Mesenchymal stem cell (in vitro differentiated cells and primary cell): ENCODE measurements around the gene GEMIN5.

Experiments
- DNase-seq: peaks from one replicate; pipeline ENCODE4 v3.0.0-alpha.2; 2013
- H2AFZ ChIP-seq: one replicate; pipeline ENCODE4 v1.6.1; 2013; ENCODE audit warnings: low read depth, mild to moderate bottlenecking, control low read depth, inconsistent platforms, low read length, moderate library complexity
- H2AK5ac ChIP-seq: 2 replicates; pipeline ENCODE4 v1.6.1; 2013; ENCODE audit warnings: low read length, moderate library complexity, mild to moderate bottlenecking, inconsistent platforms; ENCODE audit not compliant: severe bottlenecking
- H2BK120ac ChIP-seq: one replicate; pipeline ENCODE4 v1.6.1; 2013; ENCODE audit warnings: low read depth, mild to moderate bottlenecking, inconsistent platforms, low read length, moderate library complexity
- H2BK12ac ChIP-seq, 2 experiments: one replicate each; pipeline ENCODE4 v1.6.1; 2013; ENCODE audit warnings: inconsistent platforms in 2 of 2, low read length in 2 of 2, mild to moderate bottlenecking in 2 of 2, moderate library complexity in 2 of 2, control low read depth in 1 of 2
- H2BK15ac ChIP-seq: one replicate; pipeline ENCODE4 v1.6.1; 2013; ENCODE audit warnings: mild to moderate bottlenecking, low read depth, inconsistent platforms; ENCODE audit not compliant: poor library complexity, severe bottlenecking
- H2BK5ac ChIP-seq: 2 replicates; pipeline ENCODE4 v1.6.1; 2013; ENCODE audit warnings: low read depth, mild to moderate bottlenecking, low read length, control low read depth, inconsistent platforms; ENCODE audit not compliant: poor library complexity, severe bottlenecking
- H3K14ac ChIP-seq, 2 experiments: one replicate each; pipeline ENCODE4 v1.6.1; 2013; ENCODE audit warnings: inconsistent platforms in 2 of 2, low read length in 2 of 2, control low read depth in 1 of 2, mild to moderate bottlenecking in 1 of 2, moderate library complexity in 1 of 2
- H3K18ac ChIP-seq, 2 experiments: one replicate each; pipeline ENCODE4 v1.6.1; 2013; ENCODE audit warnings: inconsistent platforms in 2 of 2, low read length in 2 of 2, control low read depth in 1 of 2, low read depth in 1 of 2, mild to moderate bottlenecking in 1 of 2
- H3K23ac ChIP-seq, 2 experiments: one replicate each; pipeline ENCODE4 v1.6.1; 2013; ENCODE audit warnings: inconsistent platforms in 2 of 2, low read length in 2 of 2, mild to moderate bottlenecking in 2 of 2, moderate library complexity in 2 of 2, control low read depth in 1 of 2
- H3K27ac ChIP-seq: 2 replicates; pipeline ENCODE4 v1.5.1; 2013; ENCODE audit warnings: mild to moderate bottlenecking, moderate library complexity, low read length, control low read depth, inconsistent platforms; ENCODE audit not compliant: poor library complexity, severe bottlenecking
- H3K27me3 ChIP-seq, 2 experiments: 2 replicates each; pipeline versions ENCODE4 v1.6.1 to v1.7.0; 2013; ENCODE audit warnings: low read length in 2 of 2, mild to moderate bottlenecking in 2 of 2, moderate library complexity in 2 of 2, control low read depth in 1 of 2, inconsistent platforms in 1 of 2; ENCODE audit not compliant: control insufficient read depth in 1 of 2, insufficient read depth in 1 of 2
- H3K36me3 ChIP-seq, 2 experiments: 2 replicates each; pipeline versions ENCODE4 v1.6.1 to v1.7.0; 2013; ENCODE audit warnings: low read length in 2 of 2, control low read depth in 1 of 2, inconsistent platforms in 1 of 2, low read depth in 1 of 2, mild to moderate bottlenecking in 1 of 2; ENCODE audit not compliant: insufficient read depth in 2 of 2, control insufficient read depth in 1 of 2
- H3K4ac ChIP-seq, 2 experiments: one replicate each; pipeline ENCODE4 v1.6.1; 2013; ENCODE audit warnings: inconsistent platforms in 2 of 2, low read length in 2 of 2, mild to moderate bottlenecking in 2 of 2, moderate library complexity in 2 of 2, control low read depth in 1 of 2, low read depth in 1 of 2
- H3K4me1 ChIP-seq: 2 replicates; pipeline ENCODE4 v1.6.1; 2013; ENCODE audit warnings: low read depth, low read length, control low read depth; ENCODE audit not compliant: control insufficient read depth, insufficient read depth
- H3K4me2 ChIP-seq: 2 replicates; pipeline ENCODE4 v1.6.1; 2013; ENCODE audit warnings: low read length, mild to moderate bottlenecking, inconsistent platforms; ENCODE audit not compliant: poor library complexity, severe bottlenecking
- H3K4me3 ChIP-seq, 2 experiments: 2 replicates each; pipeline versions ENCODE4 v1.5.1 to v1.7.0; 2013; ENCODE audit warnings: low read length in 2 of 2, mild to moderate bottlenecking in 2 of 2, control low read depth in 1 of 2, low read depth in 1 of 2; ENCODE audit not compliant: insufficient read depth in 1 of 2
- H3K79me1 ChIP-seq: replicated peaks from 2 replicates; pipeline ENCODE4 v1.6.1; 2013; ENCODE audit warnings: mild to moderate bottlenecking, control low read depth, low read length, inconsistent platforms; ENCODE audit not compliant: poor library complexity, severe bottlenecking
- H3K9ac ChIP-seq: 2 replicates; pipeline ENCODE4 v1.7.0; 2013; ENCODE audit warnings: mild to moderate bottlenecking, low read length, moderate library complexity
- H3K9me3 ChIP-seq: 2 replicates; pipeline ENCODE4 v1.7.0; 2013; ENCODE audit warnings: mild to moderate bottlenecking, low read length; ENCODE audit not compliant: control insufficient read depth
- H4K8ac ChIP-seq: one replicate; pipeline ENCODE4 v1.6.1; 2013; ENCODE audit warnings: inconsistent platforms, mild to moderate bottlenecking, low read length, moderate library complexity
- H4K91ac ChIP-seq: one replicate; pipeline ENCODE4 v1.6.1; 2013; ENCODE audit warnings: mild to moderate bottlenecking, low read length, inconsistent platforms
- WGBS: methylation state at CpG from one replicate; pipeline ENCODE4 v1.1.7; 2013; ENCODE audit warnings: mixed read lengths; 5-methylcytosine and 5-hydroxymethylcytosine counted together

Gene GEMIN5

DNA sequence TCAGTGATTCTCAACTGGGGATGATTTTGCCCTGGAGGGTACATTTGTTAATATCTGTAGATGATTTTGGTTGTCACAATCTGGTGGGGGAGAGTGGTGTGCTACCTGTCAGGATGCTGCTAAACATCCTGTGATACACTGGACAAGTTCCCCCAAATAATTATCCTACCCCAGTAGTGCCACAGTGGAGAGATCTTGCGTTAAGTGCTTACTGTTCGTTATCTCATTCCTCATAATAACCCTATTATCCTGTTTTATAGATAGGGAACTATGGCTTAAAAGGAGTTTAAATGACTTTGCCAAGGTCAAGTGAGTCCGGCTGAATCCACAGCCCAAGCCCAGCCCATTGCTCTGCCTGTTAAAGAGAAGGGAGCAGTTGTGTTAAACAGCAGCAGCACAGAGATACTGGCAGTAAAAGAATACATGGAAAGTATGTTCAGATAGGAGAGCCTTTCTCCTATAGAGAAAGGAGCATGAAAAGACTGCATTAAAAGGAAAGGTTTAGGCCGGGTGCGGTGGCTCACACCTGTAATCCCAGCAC lies 64.2 kb downstream of the GEMIN5 start:
- Histone ChIP-seq H3K23ac (no peak overlapping the region), H3K18ac (no peak overlapping the region), H3K4me3 (no peak overlapping the region), H3K4ac (no peak overlapping the region), H3K9ac (no peak overlapping the region), H3K4me1 (no peaks in the 10 kb centered on the region), H3K4me2 (no peak overlapping the region), H2AK5ac (no peak overlapping the region), H2BK120ac (no peak overlapping the region), H2BK12ac (no peak overlapping the region), H3K27ac (no peak overlapping the region), H2BK5ac (no peak overlapping the region), H3K27me3 (no peaks in the 10 kb centered on the region), H3K36me3 (peaks cover 38 to 80% of the 10 kb centered on the region in 2 experiments), H3K79me1 (peaks cover 19% of the 10 kb centered on the region), H2BK15ac (no peak overlapping the region), H3K14ac (no peak overlapping the region), H3K9me3 (peaks cover 6% of the 10 kb centered on the region), H4K91ac (no peak overlapping the region), H4K8ac (no peak overlapping the region), H2AFZ (no peak overlapping the region)
- DNase-seq: no peak
- over 99% methylated on average over 3 of the region's 5 CpGs for WGBS

DNA sequence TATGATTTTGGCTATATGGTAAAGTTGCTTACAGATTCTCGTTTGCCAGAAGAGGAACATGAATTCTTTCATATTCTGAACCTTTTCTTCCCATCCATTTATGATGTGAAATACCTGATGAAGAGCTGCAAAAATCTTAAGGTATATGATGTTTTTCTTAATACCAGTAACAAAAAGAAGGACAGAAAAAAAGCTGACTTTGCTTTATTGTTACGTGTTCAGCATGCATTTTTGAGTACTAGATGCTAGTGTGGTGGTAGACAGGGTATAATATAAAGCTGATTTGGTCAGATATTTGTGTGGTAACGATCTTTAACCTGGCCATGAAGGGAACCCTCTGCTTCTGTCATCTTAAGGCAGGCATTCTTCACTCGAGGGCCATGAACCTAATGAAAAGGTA lies 66.3 kb downstream of the GEMIN5 start:
- Histone ChIP-seq H3K4me1 (no peaks in the 10 kb centered on the region), H2AK5ac (no peak overlapping the region), H3K79me1 (peaks cover 20% of the 10 kb centered on the region), H3K14ac (no peak overlapping the region), H3K4me3 (no peak overlapping the region), H2BK5ac (no peak overlapping the region), H4K8ac (no peak overlapping the region), H3K9me3 (no peaks in the 10 kb centered on the region), H2BK15ac (no peak overlapping the region), H3K27me3 (no peaks in the 10 kb centered on the region), H3K4ac (no peak overlapping the region), H3K36me3 (peaks cover 35 to 81% of the 10 kb centered on the region in 2 experiments), H3K9ac (no peak overlapping the region), H4K91ac (no peak overlapping the region), H2BK120ac (no peak overlapping the region), H3K18ac (no peak overlapping the region), H2AFZ (no peak overlapping the region), H3K27ac (no peak overlapping the region), H3K23ac (no peak overlapping the region), H3K4me2 (no peak overlapping the region), H2BK12ac (no peak overlapping the region)
- no peak for DNase-seq
- WGBS: 97% methylated on average over 3 of the region's 4 CpGs

DNA sequence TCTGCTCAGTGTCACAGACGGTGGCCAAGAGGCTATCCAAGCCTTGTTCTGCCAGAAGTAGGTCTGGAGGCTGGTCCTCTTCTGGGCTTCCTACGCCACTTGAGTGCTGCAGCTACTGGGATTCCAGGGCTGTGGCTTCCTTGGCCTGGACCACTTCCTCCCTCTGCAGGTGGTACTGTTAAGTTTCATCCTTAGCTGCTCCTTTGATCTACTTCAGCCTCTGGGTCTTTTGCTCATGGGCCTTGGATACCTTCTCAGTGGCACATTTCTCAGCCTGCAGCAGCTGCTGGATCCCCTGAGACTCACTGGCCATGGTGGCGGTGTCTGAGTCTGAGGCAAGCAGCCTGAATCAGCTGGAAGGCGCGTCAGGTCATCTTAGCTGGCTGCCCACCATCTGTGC lies 69.3 kb downstream of the GEMIN5 start:
- no peak overlapping the region for H3K23ac ChIP-seq
- H3K9me3 ChIP-seq: no peaks in the 10 kb centered on the region
- no peak overlapping the region for H2AFZ ChIP-seq
- no peak overlapping the region for H2AK5ac ChIP-seq
- no peak for DNase-seq
- peaks cover 26% of the 10 kb centered on the region for H3K79me1 ChIP-seq
- no peaks in the 10 kb centered on the region for H3K27me3 ChIP-seq
- H3K4me2 ChIP-seq: no peak overlapping the region
- 96% methylated on average over 5 of the region's 5 CpGs for WGBS
- no peak overlapping the region for H3K27ac ChIP-seq
- no peaks in the 10 kb centered on the region for H3K4me1 ChIP-seq
- no peak overlapping the region for H2BK120ac ChIP-seq
- peaks cover 32 to 81% of the 10 kb centered on the region in 2 experiments for H3K36me3 ChIP-seq
- H4K8ac ChIP-seq: no peak overlapping the region
- no peak overlapping the region for H2BK5ac ChIP-seq
- no peak overlapping the region for H3K14ac ChIP-seq
- H2BK12ac ChIP-seq: peak overlapping the region in 1 of 2 experiments; percentile 77
- no peak overlapping the region for H4K91ac ChIP-seq
- H3K18ac ChIP-seq: no peak overlapping the region
- H3K4ac ChIP-seq: no peak overlapping the region
- H2BK15ac ChIP-seq: no peak overlapping the region
- no peak overlapping the region for H3K9ac ChIP-seq
- no peak overlapping the region for H3K4me3 ChIP-seq

DNA sequence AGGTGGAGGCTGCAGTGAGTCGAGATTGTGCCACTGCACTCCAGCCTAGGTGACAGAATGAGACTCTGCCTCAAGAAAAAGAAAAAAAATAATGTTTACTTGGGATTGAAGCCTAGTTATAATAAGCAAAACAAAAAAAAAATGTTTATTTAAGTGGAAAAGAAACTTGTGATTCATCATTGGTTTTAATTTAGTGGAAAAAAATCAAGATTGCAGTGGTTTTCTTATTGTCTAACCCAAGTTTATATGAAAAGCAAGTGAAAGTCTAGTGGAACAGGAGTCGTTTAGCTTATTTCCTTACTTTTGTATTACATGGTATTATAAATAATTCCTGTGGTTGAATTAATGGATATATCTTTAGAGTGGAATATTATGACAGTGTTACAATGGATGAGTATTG lies 71.2 kb downstream of the GEMIN5 start:
- no peak overlapping the region for H3K23ac ChIP-seq
- no peak overlapping the region for H3K4me2 ChIP-seq
- no peak overlapping the region for H2BK15ac ChIP-seq
- H2BK120ac ChIP-seq: no peak overlapping the region
- H3K36me3 ChIP-seq: peaks cover 31 to 73% of the 10 kb centered on the region in 2 experiments
- H3K9me3 ChIP-seq: no peaks in the 10 kb centered on the region
- no peak overlapping the region for H3K9ac ChIP-seq
- peaks cover 21% of the 10 kb centered on the region for H3K79me1 ChIP-seq
- H3K18ac ChIP-seq: no peak overlapping the region
- 100% methylated on average over 1 of the region's 2 CpGs for WGBS
- no peak overlapping the region for H3K14ac ChIP-seq
- no peak overlapping the region for H4K91ac ChIP-seq
- H2AK5ac ChIP-seq: no peak overlapping the region
- no peak overlapping the region for H2BK12ac ChIP-seq
- no peak overlapping the region for H2BK5ac ChIP-seq
- no peak overlapping the region for H3K4ac ChIP-seq
- H3K27me3 ChIP-seq: no peaks in the 10 kb centered on the region
- DNase-seq: no peak
- H2AFZ ChIP-seq: no peak overlapping the region
- H3K4me1 ChIP-seq: peaks cover 2% of the 10 kb centered on the region
- H3K4me3 ChIP-seq: no peak overlapping the region
- H4K8ac ChIP-seq: no peak overlapping the region
- H3K27ac ChIP-seq: no peak overlapping the region
